Keratinocyte (primary cell): Measurements from ENCODE around the gene HEMK1. TPM values are rescaled to one million over a fixed set of nuclear protein-coding genes. Genes with fewer than 3 reads are reported as not detected.

Source experiments
- DNase-seq: peaks from one replicate; pipeline ENCODE4 v3.0.0-alpha.2; 2011; ENCODE audit warnings: low read depth, missing footprints, low spot score
- FAIRE-seq: peaks from 2 replicates; lab custom pipeline; 2011; peaks lifted over from hg19 to GRCh38; lab: Jason Lieb, UNC
- H2AFZ ChIP-seq: 2 replicates; pipeline ENCODE4 v1.6.0; 2012; ENCODE audit warnings: low read length, control low read depth, inconsistent platforms; ENCODE audit not compliant: control insufficient read depth
- H3K27ac ChIP-seq: 2 replicates; pipeline ENCODE4 v1.5.1; 2011; ENCODE audit warnings: low read length; ENCODE audit not compliant: control insufficient read depth, insufficient read depth
- H3K27me3 ChIP-seq: 3 replicates; pipeline ENCODE4 v1.6.0; 2011; ENCODE audit warnings: low read length; ENCODE audit not compliant: control insufficient read depth, insufficient read depth; ENCODE audit errors: extremely low read depth
- H3K36me3 ChIP-seq, 2 experiments: 2 replicates in 1 of 2; 3 replicates in 1 of 2; pipeline ENCODE4 v1.5.1; 2011; ENCODE audit warnings: low read length in 2 of 2, mild to moderate bottlenecking in 1 of 2; ENCODE audit not compliant: control insufficient read depth in 2 of 2, insufficient read depth in 2 of 2; ENCODE audit errors: extremely low read depth in 1 of 2
- H3K4me1 ChIP-seq: 3 replicates; pipeline ENCODE4 v1.5.1; 2011; ENCODE audit warnings: low read length; ENCODE audit not compliant: control insufficient read depth, insufficient read depth; ENCODE audit errors: extremely low read depth
- H3K4me2 ChIP-seq: 3 replicates; pipeline ENCODE4 v1.6.0; 2011; ENCODE audit warnings: low read depth, low read length; ENCODE audit not compliant: control insufficient read depth, insufficient read depth; ENCODE audit errors: extremely low read depth
- H3K4me3 ChIP-seq, 3 experiments: fragments of 200-600 bp in 1 of 3; sonication (generic) in 1 of 3; 2 replicates in 2 of 3; 3 replicates in 1 of 3; pipeline ENCODE4 v1.5.1; 2011 to 2016; ENCODE audit warnings: low read length in 3 of 3, mild to moderate bottlenecking in 3 of 3, control low read depth in 2 of 3, inconsistent platforms in 1 of 3, low read depth in 1 of 3, mixed read lengths in 1 of 3, mixed run types in 1 of 3, moderate library complexity in 1 of 3; ENCODE audit not compliant: control insufficient read depth in 2 of 3, insufficient read depth in 2 of 3; ENCODE audit errors: extremely low read depth in 1 of 3
- H3K79me2 ChIP-seq: 2 replicates; pipeline ENCODE4 v1.6.0; 2012; ENCODE audit warnings: low read length; ENCODE audit not compliant: control insufficient read depth, insufficient read depth
- H3K9ac ChIP-seq: 3 replicates; pipeline ENCODE4 v1.6.0; 2011; ENCODE audit warnings: low read length; ENCODE audit not compliant: control insufficient read depth, insufficient read depth; ENCODE audit errors: extremely low read depth
- H3K9me1 ChIP-seq: 3 replicates; pipeline ENCODE4 v1.6.0; 2011; ENCODE audit warnings: low read length; ENCODE audit not compliant: control insufficient read depth, insufficient read depth; ENCODE audit errors: extremely low read depth
- H3K9me3 ChIP-seq: 2 replicates; pipeline ENCODE4 v1.5.1; 2012; ENCODE audit warnings: low read depth, low read length; ENCODE audit not compliant: control insufficient read depth
- H4K20me1 ChIP-seq: 3 replicates; pipeline ENCODE4 v1.6.0; 2011; ENCODE audit warnings: low read length; ENCODE audit not compliant: control insufficient read depth, insufficient read depth; ENCODE audit errors: extremely low read depth
- CTCF ChIP-seq, 3 experiments: IDR thresholded peaks in 1 of 3; conservative IDR thresholded peaks in 1 of 3; optimal IDR thresholded peaks in 1 of 3; 2 replicates in 2 of 3; 3 replicates in 1 of 3; pipeline versions ENCODE3 to v1.5.1; 2011; ENCODE audit warnings: low read length in 3 of 3, mild to moderate bottlenecking in 3 of 3, moderate library complexity in 2 of 3, control low read depth in 1 of 3, inconsistent platforms in 1 of 3; ENCODE audit not compliant: insufficient read depth in 2 of 3; ENCODE audit errors: extremely low read depth in 1 of 3
- EZH2 ChIP-seq: IDR thresholded peaks from one replicate; pipeline ENCODE4 v1.6.1; 2012; ENCODE audit warnings: inconsistent platforms, mild to moderate bottlenecking, low read length, moderate library complexity
- dilution Hi-C: fragments of 300-500 bp; cut with MboI; formaldehyde crosslinking; loops from one replicate; pipeline ENCODE4 v1.7.0; 2020; ENCODE audit warnings: low sequenced_read_pairs; ENCODE audit not compliant: extremely low pct_ligation_motif_present
- polyA plus RNA-seq, 5 experiments: library from polyadenylated mRNA; depleted of rRNA in 3 of 5; stranded (reverse) in 3 of 5; stranded (forward) in 1 of 5; unstranded in 1 of 5; fragments of >200 nt; gene quantifications; 1 replicate in 1 of 5; 2 replicates in 3 of 5; 3 replicates in 1 of 5; pipeline versions ENCODE4 v1.2.1 to v1.2.3, GENCODE V29; 2011 to 2012; ENCODE audit warnings: missing spikeins in 2 of 5, low read depth in 1 of 5, low replicate concordance in 1 of 5

HEMK1 gene
- polyA plus RNA-seq, 1 donor (not counting 4 experiments of a cell fraction or from before 2014, with no cell fraction given): 13.0 TPM

GRCh38 chr3:50584391-50584790 is 15.1 kb downstream of the HEMK1 start:
- no peak overlapping the region for H2AFZ ChIP-seq
- H3K27ac ChIP-seq: no peak overlapping the region
- H3K4me1 ChIP-seq: peaks cover 6% of the 10 kb centered on the region
- H3K9me3 ChIP-seq: no peaks in the 10 kb centered on the region
- no peaks in the 10 kb centered on the region for H3K27me3 ChIP-seq
- dilution Hi-C loops: no loop called here
- H3K4me3 ChIP-seq: no peak overlapping the region
- no peak overlapping the region for H3K4me2 ChIP-seq
- DNase-seq: no peak
- TF ChIP-seq EZH2: no peak
- no peak for TF ChIP-seq CTCF (optimal IDR thresholded peaks at IDR 0.05 in 1 of 3, IDR thresholded peaks at IDR 0.05 in 1 of 3, conservative IDR thresholded peaks at IDR 0.05 in 1 of 3; ENCODE audit: extremely low read depth in 1 of 3, insufficient read depth in 2 of 3, low read length in 3 of 3)
- H3K9ac ChIP-seq: no peak overlapping the region
- no peaks in the 10 kb centered on the region for H3K9me1 ChIP-seq
- FAIRE-seq: no peak
- no peaks in the 10 kb centered on the region for H3K79me2 ChIP-seq
- no peaks in the 10 kb centered on the region for H4K20me1 ChIP-seq
- peaks cover 11 to 16% of the 10 kb centered on the region in 2 experiments for H3K36me3 ChIP-seq

- H3K36me3 ChIP-seq: peaks cover 5 to 6% of the 10 kb centered on the region in 2 experiments
Measured at GRCh38 chr3:50585919-50586762, 16.8 kb downstream of the HEMK1 start.

More at GRCh38 chr3:50585919-50586762, 16.8 kb downstream of the HEMK1 start:
- Histone ChIP-seq H4K20me1 (no peaks in the 10 kb centered on the region), H3K79me2 (no peaks in the 10 kb centered on the region), H2AFZ (no peak overlapping the region), H3K9me3 (no peaks in the 10 kb centered on the region), H3K4me3 (no peak overlapping the region), H3K4me2 (no peak overlapping the region), H3K27me3 (no peaks in the 10 kb centered on the region), H3K4me1 (peaks cover 14% of the 10 kb centered on the region), H3K9me1 (no peaks in the 10 kb centered on the region), H3K27ac (no peak overlapping the region), H3K9ac (no peak overlapping the region)
- FAIRE-seq: no peak
- no peak for DNase-seq
- TF ChIP-seq EZH2 (no peak), CTCF (optimal IDR thresholded peaks at IDR 0.05 in 1 of 3, IDR thresholded peaks at IDR 0.05 in 1 of 3, conservative IDR thresholded peaks at IDR 0.05 in 1 of 3; ENCODE audit: extremely low read depth in 1 of 3, insufficient read depth in 2 of 3, low read length in 3 of 3) (no peak)
- dilution Hi-C loops: no loop called here
